Fibroblast of skin of left biceps (primary cell): Measurements from ENCODE around the gene YLPM1.
"Not testable (repeated sequence)": the region's sequence is repeated elsewhere in the genome, so short reads cannot be mapped to it uniquely, and the experiment has no call there.

Source experiments
- DNase-seq, 2 experiments: peaks; one replicate each; pipeline ENCODE4 v3.0.0-alpha.2; 2013; ENCODE audit warnings: low read depth in 2 of 2

Gene YLPM1, protein sequence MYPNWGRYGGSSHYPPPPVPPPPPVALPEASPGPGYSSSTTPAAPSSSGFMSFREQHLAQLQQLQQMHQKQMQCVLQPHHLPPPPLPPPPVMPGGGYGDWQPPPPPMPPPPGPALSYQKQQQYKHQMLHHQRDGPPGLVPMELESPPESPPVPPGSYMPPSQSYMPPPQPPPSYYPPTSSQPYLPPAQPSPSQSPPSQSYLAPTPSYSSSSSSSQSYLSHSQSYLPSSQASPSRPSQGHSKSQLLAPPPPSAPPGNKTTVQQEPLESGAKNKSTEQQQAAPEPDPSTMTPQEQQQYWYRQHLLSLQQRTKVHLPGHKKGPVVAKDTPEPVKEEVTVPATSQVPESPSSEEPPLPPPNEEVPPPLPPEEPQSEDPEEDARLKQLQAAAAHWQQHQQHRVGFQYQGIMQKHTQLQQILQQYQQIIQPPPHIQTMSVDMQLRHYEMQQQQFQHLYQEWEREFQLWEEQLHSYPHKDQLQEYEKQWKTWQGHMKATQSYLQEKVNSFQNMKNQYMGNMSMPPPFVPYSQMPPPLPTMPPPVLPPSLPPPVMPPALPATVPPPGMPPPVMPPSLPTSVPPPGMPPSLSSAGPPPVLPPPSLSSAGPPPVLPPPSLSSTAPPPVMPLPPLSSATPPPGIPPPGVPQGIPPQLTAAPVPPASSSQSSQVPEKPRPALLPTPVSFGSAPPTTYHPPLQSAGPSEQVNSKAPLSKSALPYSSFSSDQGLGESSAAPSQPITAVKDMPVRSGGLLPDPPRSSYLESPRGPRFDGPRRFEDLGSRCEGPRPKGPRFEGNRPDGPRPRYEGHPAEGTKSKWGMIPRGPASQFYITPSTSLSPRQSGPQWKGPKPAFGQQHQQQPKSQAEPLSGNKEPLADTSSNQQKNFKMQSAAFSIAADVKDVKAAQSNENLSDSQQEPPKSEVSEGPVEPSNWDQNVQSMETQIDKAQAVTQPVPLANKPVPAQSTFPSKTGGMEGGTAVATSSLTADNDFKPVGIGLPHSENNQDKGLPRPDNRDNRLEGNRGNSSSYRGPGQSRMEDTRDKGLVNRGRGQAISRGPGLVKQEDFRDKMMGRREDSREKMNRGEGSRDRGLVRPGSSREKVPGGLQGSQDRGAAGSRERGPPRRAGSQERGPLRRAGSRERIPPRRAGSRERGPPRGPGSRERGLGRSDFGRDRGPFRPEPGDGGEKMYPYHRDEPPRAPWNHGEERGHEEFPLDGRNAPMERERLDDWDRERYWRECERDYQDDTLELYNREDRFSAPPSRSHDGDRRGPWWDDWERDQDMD (N-terminal part only)

DNA sequence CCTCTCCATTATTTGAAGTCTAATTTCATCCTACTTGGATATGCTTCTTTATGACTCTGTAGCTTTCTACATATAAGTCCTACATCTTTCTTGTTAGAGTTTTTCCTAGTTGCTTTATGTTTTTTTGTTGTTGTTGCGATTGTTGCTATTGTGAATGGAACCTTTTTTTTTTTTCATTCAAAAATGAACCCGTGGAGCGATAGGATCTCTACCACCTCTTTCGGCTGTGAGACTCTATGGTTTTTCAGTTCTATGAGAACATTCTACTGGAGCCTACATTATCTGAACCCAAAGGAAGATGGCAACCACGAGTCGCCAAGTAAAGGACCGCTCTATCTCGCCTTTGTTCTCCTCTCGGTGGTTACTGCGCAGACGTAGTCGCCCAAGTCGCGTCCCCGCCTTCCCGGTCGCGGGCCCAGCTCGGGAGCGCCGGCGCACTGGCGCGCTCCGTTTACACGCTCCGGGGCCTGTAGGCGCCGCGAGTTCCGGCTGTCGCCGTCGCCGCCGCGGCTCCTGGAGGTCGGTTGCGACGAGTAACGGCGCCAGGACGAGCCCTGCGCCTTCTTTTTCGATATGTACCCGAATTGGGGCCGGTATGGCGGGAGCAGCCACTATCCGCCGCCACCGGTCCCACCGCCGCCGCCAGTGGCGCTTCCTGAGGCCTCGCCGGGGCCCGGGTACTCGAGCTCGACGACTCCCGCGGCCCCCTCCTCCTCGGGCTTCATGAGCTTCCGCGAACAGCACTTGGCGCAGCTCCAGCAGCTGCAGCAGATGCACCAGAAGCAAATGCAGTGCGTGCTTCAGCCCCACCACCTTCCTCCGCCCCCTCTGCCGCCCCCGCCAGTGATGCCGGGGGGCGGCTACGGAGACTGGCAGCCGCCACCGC is at the start of gene YLPM1:
Gene YLPM1 (plus strand): TSS at position 400 of the 886 bp plus-strand sequence. CDS start 174 bp downstream, at position 574.
- peak; percentile 94 to 95 for DNase-seq

DNA sequence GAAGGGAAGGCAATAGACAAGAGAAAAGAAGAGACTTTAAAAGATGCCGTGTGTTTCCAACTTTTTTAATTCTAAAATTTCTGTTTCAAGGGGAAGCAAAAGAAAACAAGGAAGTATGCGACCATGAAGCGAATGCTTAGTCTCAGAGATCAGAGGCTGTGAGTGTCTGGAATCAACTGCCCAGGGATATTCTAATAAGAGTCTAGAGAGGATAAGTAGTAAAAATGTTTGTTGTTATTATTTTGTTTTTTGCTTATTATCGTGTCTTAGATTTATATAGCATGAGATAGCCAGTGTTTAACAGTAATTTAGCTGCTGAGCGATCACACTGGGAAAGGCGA is 49.8 kb upstream of the YLPM1 start:
- no peak for DNase-seq

GRCh38 chr14:74720526-74720925 is 42.6 kb upstream of the YLPM1 start:
- DNase-seq, result peak; percentile 23 to 29

GRCh38 chr14:74723134-74723533 is 40.0 kb upstream of the YLPM1 start:
- no peak for DNase-seq

- DNase-seq, result no peak
Observed at GRCh38 chr14:74732387-74732786, 30.7 kb upstream of the YLPM1 start.

GRCh38 chr14:74733221-74733620 is 29.9 kb upstream of the YLPM1 start:
- DNase-seq, result no peak

DNA sequence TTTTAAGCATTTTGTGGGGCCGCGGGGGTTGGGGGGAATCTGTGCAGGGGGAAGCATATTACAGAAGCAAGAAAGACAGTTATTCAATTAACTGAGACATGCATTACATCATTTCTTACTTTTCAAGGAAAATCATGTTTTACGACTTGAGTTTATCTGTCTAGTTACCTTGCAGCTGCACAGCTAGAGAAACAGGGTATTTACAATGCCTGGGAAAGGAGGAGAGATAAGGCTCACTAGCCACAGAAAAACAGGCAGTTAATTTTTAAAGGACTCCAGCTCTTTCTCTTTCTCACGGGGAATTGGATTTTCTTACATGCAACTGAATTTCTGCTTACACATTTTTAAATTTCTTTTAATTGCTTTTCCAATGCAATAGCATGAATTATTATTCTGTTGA is 28.0 kb upstream of the YLPM1 start:
- no peak for DNase-seq

DNA sequence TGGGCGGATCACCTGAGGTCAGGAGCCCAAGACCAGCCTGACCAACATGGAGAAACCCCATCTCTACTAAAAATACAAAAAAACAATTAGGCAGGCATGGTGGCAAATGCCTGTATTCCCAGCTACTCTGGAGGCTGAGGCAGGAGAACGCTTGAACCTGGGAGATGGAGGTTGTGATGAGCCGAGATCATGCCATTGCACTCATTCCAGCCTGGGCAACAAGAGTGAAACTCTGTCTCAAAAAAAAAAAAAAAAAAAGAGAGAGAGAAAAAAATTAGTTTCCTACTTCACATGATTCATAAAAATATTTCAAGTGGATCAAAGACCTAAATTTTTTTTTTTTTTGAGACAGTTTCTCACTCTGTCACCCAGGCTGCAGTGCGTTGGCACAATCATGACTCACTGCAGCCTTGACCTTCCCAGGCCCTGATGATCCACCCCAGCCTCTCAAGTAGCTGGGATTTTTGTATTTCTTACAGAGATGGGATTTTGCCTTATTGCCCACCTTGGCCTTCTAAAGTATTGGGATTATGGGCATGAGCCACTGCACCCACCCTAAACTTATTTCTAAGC is 25.3 kb upstream of the YLPM1 start:
- DNase-seq, result no peak

DNA sequence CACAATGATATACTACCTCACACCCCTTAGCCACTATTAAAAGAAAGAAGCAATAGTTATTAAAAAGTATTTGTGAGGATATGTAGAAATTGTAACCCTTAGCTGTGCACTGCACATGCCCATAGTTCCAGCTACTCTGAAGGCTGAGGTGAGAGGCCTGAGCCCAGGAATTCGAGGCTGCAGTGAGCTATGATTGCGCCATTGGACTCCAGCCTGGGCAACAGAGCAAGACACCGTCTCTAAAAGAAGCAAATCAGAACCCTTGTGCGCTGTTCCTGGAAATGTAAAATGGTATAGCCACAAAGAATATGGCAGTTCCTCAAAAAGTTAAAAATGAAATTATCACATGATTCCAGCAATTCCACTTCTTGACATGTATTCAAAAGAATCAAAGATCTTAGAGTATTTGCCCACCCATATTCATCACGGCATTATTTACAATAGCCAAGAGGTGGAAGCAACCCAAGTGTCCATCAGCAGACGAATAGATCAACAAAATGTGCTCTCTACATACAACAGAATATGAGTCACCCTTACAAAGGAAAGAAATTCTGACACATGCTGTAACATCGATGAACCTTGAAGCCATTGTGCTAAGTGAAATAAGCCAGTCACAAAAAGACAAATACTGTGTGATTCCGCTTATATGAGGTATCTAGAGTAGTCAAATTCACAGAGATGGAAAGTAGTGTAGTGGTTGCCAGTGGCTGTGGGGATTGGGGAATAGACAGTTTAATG is 23.7 kb upstream of the YLPM1 start:
- no peak for DNase-seq

GRCh38 chr14:74747237-74747636 is 15.9 kb upstream of the YLPM1 start:
- no peak for DNase-seq

GRCh38 chr14:74754157-74754556 is 9.0 kb upstream of the YLPM1 start:
- no peak for DNase-seq

GRCh38 chr14:74754899-74755298 is 8.2 kb upstream of the YLPM1 start:
- no peak for DNase-seq

DNA sequence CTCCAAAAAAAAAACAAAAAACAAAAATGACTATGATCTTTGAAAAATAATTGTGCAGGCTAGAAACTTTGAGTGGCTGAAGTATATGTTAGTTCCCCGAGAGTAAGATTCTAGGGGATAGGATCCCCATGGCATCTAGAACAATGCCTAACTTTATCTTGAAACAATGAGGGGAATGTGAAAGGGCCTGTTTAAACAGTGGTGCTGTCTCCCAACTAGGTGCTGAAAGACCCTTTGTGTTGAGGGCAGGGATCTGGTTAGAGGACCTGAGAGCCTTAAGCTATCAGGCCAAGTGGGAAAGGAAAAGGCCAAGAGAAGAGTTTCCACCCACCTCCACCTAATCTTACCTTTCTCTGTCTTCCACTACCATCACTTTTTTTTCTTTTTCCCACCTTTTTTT is 6.8 kb upstream of the YLPM1 start:
- no peak for DNase-seq

DNA sequence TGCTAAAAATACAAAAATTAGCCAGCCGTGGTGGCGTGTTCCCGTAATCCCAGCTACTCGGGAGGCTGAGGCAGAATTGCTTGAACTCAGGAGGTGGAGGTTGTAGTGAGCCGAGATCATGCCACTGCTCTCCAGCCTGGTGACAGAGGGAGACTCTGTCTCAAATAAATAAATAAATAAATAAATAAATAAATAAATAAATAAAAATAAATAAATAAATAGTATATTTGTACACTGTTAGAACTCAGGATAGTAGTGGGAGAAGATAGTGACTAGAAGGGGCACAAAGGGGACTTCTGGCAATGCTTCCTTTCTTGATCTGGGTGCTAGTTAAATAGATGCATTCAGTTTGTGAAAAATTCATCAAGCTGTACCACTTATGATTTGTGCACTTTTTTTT is 4.6 kb upstream of the YLPM1 start:
- not testable (repeated sequence) for DNase-seq

- no peak for DNase-seq
Observed at GRCh38 chr14:74763803-74764531, 851 bp downstream of the YLPM1 start.

DNA sequence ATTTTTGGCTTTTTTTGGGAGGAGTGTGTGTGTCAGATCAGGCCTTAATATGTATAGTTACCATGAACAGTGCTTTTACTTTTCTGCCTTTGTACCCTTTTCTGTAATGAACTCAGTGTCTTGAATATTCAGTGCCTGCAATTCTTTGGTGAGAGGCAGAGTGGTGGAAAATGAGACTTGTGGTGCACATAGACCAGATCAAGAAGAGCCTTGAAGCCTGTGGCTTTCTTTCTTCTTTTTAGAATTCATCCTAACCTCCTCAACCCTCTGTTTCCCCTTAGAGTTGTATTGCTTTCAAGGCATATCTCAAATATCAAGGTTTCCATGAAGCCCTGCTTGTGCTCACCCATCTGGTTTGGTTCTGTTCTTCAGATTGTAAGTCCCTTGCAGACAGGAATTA is 2.6 kb downstream of the YLPM1 start:
- DNase-seq, result no peak

GRCh38 chr14:74771399-74771798 is 8.3 kb downstream of the YLPM1 start:
- no peak for DNase-seq

DNA sequence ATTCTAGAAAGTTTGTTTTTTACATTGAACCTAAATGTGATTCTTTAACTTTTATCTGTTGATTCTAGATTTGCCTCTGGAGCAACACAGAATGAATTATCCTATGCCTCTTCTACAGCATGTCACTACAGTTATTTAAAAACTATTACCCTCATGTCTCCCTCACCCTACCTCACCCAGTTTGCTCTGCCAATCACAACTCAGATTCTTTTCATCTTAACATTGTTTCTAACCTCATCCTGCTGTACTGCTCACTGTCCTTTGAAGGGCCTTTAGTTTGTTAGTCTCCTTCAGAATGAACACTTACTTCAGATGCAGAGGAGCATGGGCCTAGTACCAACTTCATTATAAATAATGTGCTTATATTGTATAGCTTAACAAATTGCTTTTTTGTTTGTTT is 21.5 kb downstream of the YLPM1 start:
- no peak for DNase-seq

- no peak for DNase-seq
Observed at GRCh38 chr14:74785056-74785613, 22.0 kb downstream of the YLPM1 start.
